LNCAP (cell line): ENCODE results near the gene CADM3.

Experiments
- TF ChIP-seq, protein P1 (sequence below): fragments of 450-650 bp; IDR thresholded peaks from 2 replicates; pipeline ENCODE4 v1.5.1; 2017; ENCODE audit warnings: mild to moderate bottlenecking

Gene CADM3, protein sequence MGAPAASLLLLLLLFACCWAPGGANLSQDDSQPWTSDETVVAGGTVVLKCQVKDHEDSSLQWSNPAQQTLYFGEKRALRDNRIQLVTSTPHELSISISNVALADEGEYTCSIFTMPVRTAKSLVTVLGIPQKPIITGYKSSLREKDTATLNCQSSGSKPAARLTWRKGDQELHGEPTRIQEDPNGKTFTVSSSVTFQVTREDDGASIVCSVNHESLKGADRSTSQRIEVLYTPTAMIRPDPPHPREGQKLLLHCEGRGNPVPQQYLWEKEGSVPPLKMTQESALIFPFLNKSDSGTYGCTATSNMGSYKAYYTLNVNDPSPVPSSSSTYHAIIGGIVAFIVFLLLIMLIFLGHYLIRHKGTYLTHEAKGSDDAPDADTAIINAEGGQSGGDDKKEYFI

DNA sequence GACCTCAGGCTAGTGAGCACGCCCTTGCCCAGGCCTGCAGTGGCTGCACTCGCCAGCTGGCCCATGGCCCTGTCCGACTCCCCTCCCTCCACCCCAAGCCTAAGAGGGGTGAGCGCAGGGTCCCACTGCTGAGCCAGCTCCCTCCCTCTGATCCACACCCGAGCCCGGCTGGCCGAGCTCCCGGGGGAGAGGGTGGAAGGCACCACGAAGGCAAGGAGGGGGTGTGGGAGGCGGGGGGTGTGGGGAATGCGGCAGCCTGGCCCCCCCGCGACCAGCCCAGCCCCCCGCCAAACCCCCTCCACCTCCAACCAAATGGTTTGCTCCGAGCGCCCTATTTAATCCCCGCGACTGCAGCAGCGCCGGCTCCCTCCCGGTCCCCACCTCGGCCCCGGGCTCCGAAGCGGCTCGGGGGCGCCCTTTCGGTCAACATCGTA, at the start of gene CADM3:
Gene CADM3 (plus strand): TSS at position 362 of the 434 bp plus-strand sequence. CDS start 151 bp downstream, outside the sequence.
- TF ChIP-seq, protein P1, sequence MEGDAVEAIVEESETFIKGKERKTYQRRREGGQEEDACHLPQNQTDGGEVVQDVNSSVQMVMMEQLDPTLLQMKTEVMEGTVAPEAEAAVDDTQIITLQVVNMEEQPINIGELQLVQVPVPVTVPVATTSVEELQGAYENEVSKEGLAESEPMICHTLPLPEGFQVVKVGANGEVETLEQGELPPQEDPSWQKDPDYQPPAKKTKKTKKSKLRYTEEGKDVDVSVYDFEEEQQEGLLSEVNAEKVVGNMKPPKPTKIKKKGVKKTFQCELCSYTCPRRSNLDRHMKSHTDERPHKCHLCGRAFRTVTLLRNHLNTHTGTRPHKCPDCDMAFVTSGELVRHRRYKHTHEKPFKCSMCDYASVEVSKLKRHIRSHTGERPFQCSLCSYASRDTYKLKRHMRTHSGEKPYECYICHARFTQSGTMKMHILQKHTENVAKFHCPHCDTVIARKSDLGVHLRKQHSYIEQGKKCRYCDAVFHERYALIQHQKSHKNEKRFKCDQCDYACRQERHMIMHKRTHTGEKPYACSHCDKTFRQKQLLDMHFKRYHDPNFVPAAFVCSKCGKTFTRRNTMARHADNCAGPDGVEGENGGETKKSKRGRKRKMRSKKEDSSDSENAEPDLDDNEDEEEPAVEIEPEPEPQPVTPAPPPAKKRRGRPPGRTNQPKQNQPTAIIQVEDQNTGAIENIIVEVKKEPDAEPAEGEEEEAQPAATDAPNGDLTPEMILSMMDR: no peak

DNA sequence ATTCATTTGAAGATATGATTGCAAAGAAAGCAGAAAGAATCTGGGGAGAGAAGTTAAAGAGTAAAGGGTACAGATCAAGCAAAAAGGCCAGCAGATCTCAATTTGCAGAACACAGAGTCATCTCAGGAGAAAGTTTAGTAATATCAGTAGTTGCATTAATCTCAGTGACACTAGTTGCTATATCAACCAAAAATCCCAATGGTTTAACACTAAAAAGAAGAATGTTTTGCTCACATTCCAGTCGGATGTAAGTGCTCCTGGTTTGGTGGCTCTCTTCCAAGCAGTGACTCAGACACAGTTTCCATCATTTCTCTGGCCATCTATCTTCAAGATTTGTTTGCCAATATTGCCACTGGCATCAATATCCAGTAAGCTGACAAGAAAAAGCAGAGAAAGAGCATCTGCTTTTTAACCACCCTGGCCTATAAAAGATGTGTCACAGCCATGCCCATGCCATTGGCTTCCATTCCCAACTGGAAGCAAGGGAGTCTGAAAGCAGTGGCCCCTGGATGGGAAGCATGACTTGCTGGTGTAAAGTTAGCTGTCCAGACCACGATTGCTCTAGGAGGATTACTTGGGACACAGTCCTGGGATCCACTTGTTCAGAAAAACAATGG, 49.3 kb upstream of the CADM3 start:
- TF ChIP-seq, protein P1: no peak

DNA sequence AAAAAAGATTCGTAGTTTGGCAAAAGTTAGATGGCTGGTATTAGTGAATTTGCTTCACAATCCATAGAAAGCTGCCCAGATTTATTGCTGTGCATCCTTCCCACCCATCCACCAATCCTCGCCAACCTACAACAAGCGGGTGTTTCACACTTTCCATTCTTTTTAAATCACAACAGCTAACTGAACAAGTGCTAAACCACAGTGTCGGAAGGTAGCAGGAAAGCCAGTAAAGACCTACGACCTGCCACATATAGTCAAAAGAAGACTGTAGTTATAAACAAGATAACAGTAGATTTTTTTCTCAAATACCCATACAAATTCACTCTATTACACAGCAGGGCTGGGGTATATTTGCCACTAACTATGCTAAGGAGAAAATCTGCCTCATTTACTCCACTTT, 47.8 kb upstream of the CADM3 start:
- TF ChIP-seq, protein P1: no peak

DNA sequence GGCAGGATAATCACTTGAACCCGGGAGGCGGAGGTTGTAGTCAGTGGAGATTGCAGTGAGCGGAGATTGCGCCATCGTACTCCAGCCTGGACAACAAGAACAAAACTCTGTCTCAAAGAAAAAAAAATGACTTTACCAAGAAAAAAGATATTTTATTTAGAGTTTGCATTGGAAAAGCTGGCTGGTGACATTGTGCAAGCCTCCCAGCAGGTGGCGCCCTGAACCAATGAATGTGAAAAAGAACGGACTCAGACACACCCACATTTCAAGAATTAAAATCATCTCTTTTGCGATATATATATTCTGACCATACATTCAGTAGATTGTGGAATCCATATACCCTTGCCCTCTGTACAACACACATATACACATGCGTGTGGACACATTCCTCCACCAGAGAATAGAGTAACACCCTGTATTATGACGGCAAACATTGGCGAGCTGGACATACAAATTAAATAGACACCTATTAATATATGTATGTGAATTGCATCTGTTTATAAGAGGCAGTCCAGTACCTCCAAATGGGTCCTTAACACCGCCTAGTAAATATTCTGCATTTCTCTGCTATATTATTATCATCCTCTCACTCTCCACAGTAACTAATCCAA, 39.0 kb upstream of the CADM3 start:
- TF ChIP-seq, protein P1: peak; percentile 97

DNA sequence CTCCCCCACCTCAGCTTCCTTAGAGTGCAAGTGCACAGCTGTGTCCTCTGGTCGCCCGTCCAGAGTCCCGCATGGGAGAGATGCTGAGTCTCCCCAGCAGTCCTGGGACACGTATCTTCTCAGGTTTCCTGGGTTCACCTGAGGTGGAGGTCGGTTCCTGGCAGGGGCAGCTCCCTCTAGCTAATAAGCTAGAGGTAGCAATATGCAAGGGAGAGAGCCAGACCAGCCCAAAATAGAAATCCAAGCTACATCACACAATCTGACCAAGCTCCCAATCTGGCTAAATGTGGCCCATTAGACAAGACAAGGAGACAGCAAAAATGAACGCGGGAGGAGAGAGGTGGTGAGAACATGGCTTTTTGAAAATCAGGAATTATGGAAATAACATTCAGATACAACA, 30.9 kb upstream of the CADM3 start:
- TF ChIP-seq, protein P1: no peak

DNA sequence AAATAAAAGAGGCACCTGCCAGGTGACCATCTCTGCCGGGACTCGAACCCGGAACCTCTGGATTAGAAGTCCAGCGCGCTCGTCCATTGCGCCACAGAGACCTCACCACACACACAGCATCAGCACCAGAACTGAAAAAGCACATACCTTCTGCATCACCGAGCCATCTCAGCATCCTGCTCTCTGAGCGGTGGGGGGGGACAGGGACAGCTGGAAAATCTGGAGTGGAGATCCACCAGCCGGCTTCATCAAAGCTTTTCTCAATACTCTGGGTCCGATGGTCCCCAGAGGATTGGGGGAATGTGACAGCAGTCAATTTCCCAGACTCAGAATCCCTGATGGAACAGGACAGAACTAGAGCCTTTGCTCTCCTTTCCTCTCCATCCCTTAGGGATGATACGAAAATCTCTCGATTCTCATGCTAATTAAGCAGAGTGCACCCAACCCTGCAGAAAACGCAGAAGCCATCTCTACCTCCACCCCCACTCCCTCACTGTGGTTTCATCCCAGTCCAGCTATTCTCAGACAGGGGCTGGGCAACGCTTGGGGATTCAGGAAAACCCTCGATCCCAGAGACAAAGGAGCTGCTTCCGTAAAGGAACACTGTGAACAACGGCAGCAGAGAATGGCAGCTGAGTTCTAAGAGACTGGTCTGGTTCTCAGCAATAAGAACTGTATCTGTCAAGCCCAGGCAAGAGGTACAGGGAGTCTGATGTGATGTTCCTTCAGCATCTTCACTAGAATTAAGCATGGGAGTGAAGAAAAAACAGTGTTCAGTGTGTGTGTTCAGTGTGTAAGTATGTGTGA, 29.6 kb upstream of the CADM3 start:
- TF ChIP-seq, protein P1: no peak

DNA sequence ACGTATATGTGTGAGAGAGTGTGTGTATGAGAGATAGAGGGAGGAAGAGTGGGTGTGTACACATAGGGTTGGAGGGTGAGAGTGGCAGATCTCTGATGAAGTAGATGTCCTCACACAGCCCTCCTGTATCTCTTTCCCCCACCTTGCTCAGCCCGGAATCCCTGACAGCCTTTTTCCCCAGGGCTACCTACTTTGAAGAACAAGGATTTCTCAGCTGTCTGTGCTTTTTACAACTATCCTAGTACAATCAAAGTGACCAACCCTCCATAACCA, 29.1 kb upstream of the CADM3 start:
- TF ChIP-seq, protein P1: no peak
